SKM-1 (cell line): ENCODE measurements around the gene COL5A2.

Experiments used
- DNase-seq: peaks from one replicate; lab custom pipeline; 2025; ENCODE audit not compliant: unreplicated experiment; lab: John Stamatoyannopoulos, UW

Gene COL5A2

GRCh38 chr2:189109921-189110397 lies 69.6 kb downstream of the COL5A2 start:
- no peak for DNase-seq

GRCh38 chr2:189104934-189105333 lies 74.6 kb downstream of the COL5A2 start:
- DNase-seq = no peak

GRCh38 chr2:189102735-189103134 lies 76.8 kb downstream of the COL5A2 start:
- DNase-seq = no peak

- DNase-seq = no peak
Measured at GRCh38 chr2:189097934-189098333, 81.6 kb downstream of the COL5A2 start.

- no peak for DNase-seq
Measured at GRCh38 chr2:189096769-189097447, 82.7 kb downstream of the COL5A2 start.

GRCh38 chr2:189095101-189095500 lies 84.5 kb downstream of the COL5A2 start:
- DNase-seq = no peak

- no peak for DNase-seq
Measured at GRCh38 chr2:189092936-189093335, 86.6 kb downstream of the COL5A2 start.

- no peak for DNase-seq
Measured at GRCh38 chr2:189091253-189091652, 88.3 kb downstream of the COL5A2 start.

- no peak for DNase-seq
Measured at GRCh38 chr2:189088591-189089205, 90.9 kb downstream of the COL5A2 start.

- no peak for DNase-seq
Measured at GRCh38 chr2:189086710-189087109, 92.9 kb downstream of the COL5A2 start.

- DNase-seq = no peak
Measured at GRCh38 chr2:189086250-189086649, 93.3 kb downstream of the COL5A2 start.

GRCh38 chr2:189083606-189084005 lies 96.0 kb downstream of the COL5A2 start:
- DNase-seq = no peak

- DNase-seq = no peak
Measured at GRCh38 chr2:189083106-189083505, 96.5 kb downstream of the COL5A2 start.

GRCh38 chr2:189082376-189082975 lies 97.1 kb downstream of the COL5A2 start:
- DNase-seq = no peak

GRCh38 chr2:189076572-189076971 lies 103.0 kb downstream of the COL5A2 start:
- DNase-seq = no peak

GRCh38 chr2:189076120-189076519 lies 103.4 kb downstream of the COL5A2 start:
- no peak for DNase-seq

- DNase-seq = no peak
Measured at GRCh38 chr2:189074506-189074905, 105.1 kb downstream of the COL5A2 start.

GRCh38 chr2:189072036-189072435 lies 107.5 kb downstream of the COL5A2 start:
- no peak for DNase-seq

- DNase-seq = no peak
Measured at GRCh38 chr2:189069855-189070619, 109.5 kb downstream of the COL5A2 start.

GRCh38 chr2:189066037-189066436 lies 113.5 kb downstream of the COL5A2 start:
- DNase-seq = no peak

- no peak for DNase-seq
Measured at GRCh38 chr2:189060096-189060642, 119.4 kb downstream of the COL5A2 start.
